PC-3 (cell line): ENCODE results near the gene UROC1. TPM values are rescaled to one million over a fixed set of nuclear protein-coding genes. Genes with fewer than 3 reads are reported as not detected.

Source experiments
- ATAC-seq: fragments of 200-7000 bp; cut with Tn5 transposase; 2 replicates; pipeline ENCODE4 v1.9.1; 2020; ENCODE audit warnings: mild to moderate bottlenecking, moderate library complexity
- BruUV-seq: library from RNA; stranded (reverse); fragments of 400-500 nt; replicated peaks from 2 replicates; lab custom pipeline; 2021; lab: Mats Ljungman, UMichigan
- CTCF ChIA-PET: fragments of 300-600 bp; sonication (Branson Sonifier 250); formaldehyde crosslinking; loops from one replicate; lab custom pipeline; 2022; ENCODE audit warnings: antibody characterized with exemption; lab: Charles Lee
- POLR2A ChIA-PET: fragments of 300-600 bp; sonication (Branson Sonifier 250); formaldehyde crosslinking; loops from one replicate; lab custom pipeline; 2022; ENCODE audit warnings: antibody characterized with exemption; ENCODE audit not compliant: unreplicated experiment; lab: Charles Lee
- DNase-seq: peaks from one replicate; pipeline ENCODE4 v3.0.0-alpha.2; 2015
- H2AFZ ChIP-seq: fragments of 300-600 bp; sonication (generic); 2 replicates; pipeline ENCODE4 v1.6.0; 2016; ENCODE audit warnings: antibody characterized with exemption, low read length
- H3F3A ChIP-seq: fragments of 300-600 bp; sonication (generic); one replicate; pipeline ENCODE4 v1.6.0; 2017; ENCODE audit warnings: antibody characterized with exemption, low read length, control low read depth, mild to moderate bottlenecking; ENCODE audit not compliant: unreplicated experiment
- H3K27ac ChIP-seq: fragments of 300-600 bp; sonication (generic); 2 replicates; pipeline ENCODE4 v1.5.1; 2016; ENCODE audit warnings: mild to moderate bottlenecking, low read length
- H3K27me3 ChIP-seq: fragments of 300-600 bp; sonication (generic); 2 replicates; pipeline ENCODE4 v1.6.1; 2016; ENCODE audit warnings: low read length, mixed read lengths
- H3K36me3 ChIP-seq: fragments of 300-600 bp; sonication (generic); 2 replicates; pipeline ENCODE4 v1.6.1; 2016; ENCODE audit warnings: low read depth, mixed run types, low read length, mixed read lengths
- H3K4me1 ChIP-seq: fragments of 300-600 bp; sonication (generic); 2 replicates; pipeline ENCODE4 v1.5.1; 2016; ENCODE audit warnings: low read length; ENCODE audit not compliant: insufficient read depth
- H3K4me2 ChIP-seq: fragments of 300-600 bp; sonication (generic); 2 replicates; pipeline ENCODE4 v1.6.0; 2016; ENCODE audit warnings: low read length
- H3K4me3 ChIP-seq: fragments of 300-600 bp; sonication (generic); 2 replicates; pipeline ENCODE4 v1.5.1; 2016; ENCODE audit warnings: mild to moderate bottlenecking, low read length, mixed read lengths
- H3K79me2 ChIP-seq: fragments of 300-600 bp; sonication (generic); 2 replicates; pipeline ENCODE4 v1.6.1; 2017; ENCODE audit warnings: low read length, mixed read lengths
- H3K9ac ChIP-seq: fragments of 300-600 bp; sonication (generic); 2 replicates; pipeline ENCODE4 v1.6.0; 2016; ENCODE audit warnings: mild to moderate bottlenecking, low read length
- H3K9me2 ChIP-seq: fragments of 300-600 bp; sonication (generic); replicated peaks from 2 replicates; pipeline ENCODE4 v1.6.1; 2016; ENCODE audit warnings: mixed run types, low read length, mixed read lengths
- H3K9me3 ChIP-seq: fragments of 300-600 bp; sonication (generic); 2 replicates; pipeline ENCODE4 v1.6.1; 2016; ENCODE audit warnings: low read length, mixed read lengths
- H4K20me1 ChIP-seq: fragments of 300-600 bp; sonication (generic); 2 replicates; pipeline ENCODE4 v1.6.1; 2016; ENCODE audit warnings: low read length, mixed read lengths
- CTCF ChIP-seq: fragments of 300-600 bp; sonication (generic); conservative IDR thresholded peaks from 2 replicates; pipeline ENCODE4 v1.5.1; 2017; ENCODE audit warnings: antibody characterized with exemption, low read depth, mild to moderate bottlenecking, low read length
- EZH2 ChIP-seq: fragments of 300-600 bp; sonication (generic); IDR thresholded peaks from one replicate; pipeline ENCODE4 v1.6.1; 2017; ENCODE audit warnings: antibody characterized with exemption, mild to moderate bottlenecking, low read length; ENCODE audit not compliant: unreplicated experiment
- EZH2phosphoT487 ChIP-seq: fragments of 300-600 bp; sonication (generic); IDR thresholded peaks from 2 replicates; pipeline ENCODE4 v1.6.1; 2018; ENCODE audit warnings: mild to moderate bottlenecking, antibody characterized with exemption, low read length, borderline replicate concordance
- intact Hi-C: fragments of 100-400 bp; cut with micrococcal nuclease; formaldehyde crosslinking; loops from 2 replicates; pipeline ENCODE4 v1.9.0; 2023
- total RNA-seq: library from RNA; depleted of rRNA; stranded (reverse); fragments of >200 nt; gene quantifications from 2 replicates; pipeline ENCODE4 v1.2.3, GENCODE V29; 2014

UROC1 gene
- total RNA-seq, 1 experiment from 2014 or later, result not detected

- CTCF ChIA-PET, result no interaction called here
- intact Hi-C loops, result no loop called here
- H2AFZ ChIP-seq, result no peak overlapping the region
Measured at GRCh38 chr3:126435456-126436315, 81.9 kb downstream of the UROC1 start.

GRCh38 chr3:126434931-126435411 lies 82.6 kb downstream of the UROC1 start:
- ATAC-seq, result no peak
- CTCF ChIA-PET, result no interaction called here

More at GRCh38 chr3:126435456-126436315, 81.9 kb downstream of the UROC1 start:
- H3K27ac ChIP-seq, result no peak overlapping the region
- DNase-seq (no peak), ATAC-seq (no peak)
- no peaks in the 10 kb centered on the region for H3K9me2 ChIP-seq
- H3K4me3 ChIP-seq, result no peak overlapping the region
- POLR2A ChIA-PET, result no interaction called here
- H3K9me3 ChIP-seq, result no peaks in the 10 kb centered on the region
- TF ChIP-seq EZH2, result no peak
- no peak for TF ChIP-seq EZH2phosphoT487
- TF ChIP-seq CTCF, result no peak
- no peaks in the 10 kb centered on the region for H4K20me1 ChIP-seq
- no peaks in the 10 kb centered on the region for H3K36me3 ChIP-seq
- no peak overlapping the region for H3K4me2 ChIP-seq
- no TSS peak for BruUV-seq
- no peak overlapping the region for H3K9ac ChIP-seq
- no peaks in the 10 kb centered on the region for H3K27me3 ChIP-seq
- H3K79me2 ChIP-seq, result no peaks in the 10 kb centered on the region
- H3F3A ChIP-seq, result no peaks in the 10 kb centered on the region
- no peaks in the 10 kb centered on the region for H3K4me1 ChIP-seq

More at GRCh38 chr3:126434931-126435411, 82.6 kb downstream of the UROC1 start:
- BruUV-seq, result no TSS peak
- no peak overlapping the region for H3K4me3 ChIP-seq
- no peak overlapping the region for H2AFZ ChIP-seq
- H3K27me3 ChIP-seq, result no peaks in the 10 kb centered on the region
- H3F3A ChIP-seq, result no peaks in the 10 kb centered on the region
- POLR2A ChIA-PET, result no interaction called here
- no peaks in the 10 kb centered on the region for H3K9me3 ChIP-seq
- no peak overlapping the region for H3K4me2 ChIP-seq
- no peaks in the 10 kb centered on the region for H3K4me1 ChIP-seq
- no peaks in the 10 kb centered on the region for H3K36me3 ChIP-seq
- H4K20me1 ChIP-seq, result no peaks in the 10 kb centered on the region
- no peak overlapping the region for H3K27ac ChIP-seq
- DNase-seq, result no peak
- no peaks in the 10 kb centered on the region for H3K79me2 ChIP-seq
- no peak overlapping the region for H3K9ac ChIP-seq
- no peak for TF ChIP-seq CTCF
- TF ChIP-seq EZH2phosphoT487, result no peak
- TF ChIP-seq EZH2, result no peak
- intact Hi-C loops, result no loop called here
- no peaks in the 10 kb centered on the region for H3K9me2 ChIP-seq
